Urinary bladder (tissue), 4 donors: ENCODE measurements around the gene DHPS. TPM values are rescaled to one million over a fixed set of nuclear protein-coding genes. Genes with fewer than 3 reads are reported as not detected.
"Not testable (repeated sequence)": the region's sequence is repeated elsewhere in the genome, so short reads cannot be mapped to it uniquely, and the experiment has no call there.

Source experiments
- DNase-seq: peaks from one replicate; pipeline ENCODE4 v3.0.0-alpha.2; 2015; ENCODE audit errors: extremely low spot score
- H3K27ac ChIP-seq: one replicate; pipeline ENCODE4 v1.5.1; 2013; ENCODE audit warnings: low read depth, mild to moderate bottlenecking, moderate library complexity
- H3K36me3 ChIP-seq: one replicate; pipeline ENCODE4 v1.6.1; 2013; ENCODE audit warnings: mild to moderate bottlenecking, moderate library complexity; ENCODE audit not compliant: insufficient read depth
- H3K4me1 ChIP-seq: one replicate; pipeline ENCODE4 v1.6.1; 2013; ENCODE audit warnings: mild to moderate bottlenecking, moderate library complexity; ENCODE audit not compliant: insufficient read depth
- H3K4me3 ChIP-seq: one replicate; pipeline ENCODE4 v1.5.1; 2013; ENCODE audit warnings: low read depth, low read length
- WGBS: extraction: QIAGEN DNeasy Blood & Tissue Kit; methylation state at CpG from one replicate; pipeline ENCODE4 v1.1.7; 2013; 5-methylcytosine and 5-hydroxymethylcytosine counted together
- polyA plus RNA-seq: library from polyadenylated mRNA; stranded (reverse); fragments of 200-250 nt; gene quantifications from one replicate; pipeline ENCODE4 v1.2.3, GENCODE V29; 2013
- total RNA-seq: library from RNA; depleted of rRNA; stranded (reverse); fragments of >200 nt; gene quantifications from one replicate; pipeline ENCODE4 v1.2.3, GENCODE V29; 2014
- donor health status: healthy with polysubstance abuse.
- donor health status: healthy.

Gene DHPS
- total and polyA plus RNA-seq, 2 donors, result 29.9 to 99.0 TPM

GRCh38 chr19:12715929-12716328 is 34.2 kb upstream of the DHPS start:
- Histone ChIP-seq H3K36me3 (peaks cover 5% of the 10 kb centered on the region), H3K4me1 (no peaks in the 10 kb centered on the region), H3K4me3 (no peak overlapping the region), H3K27ac (no peak overlapping the region)
- no peak for DNase-seq
- 95% methylated on average over 3 of the region's 3 CpGs for WGBS

DNA sequence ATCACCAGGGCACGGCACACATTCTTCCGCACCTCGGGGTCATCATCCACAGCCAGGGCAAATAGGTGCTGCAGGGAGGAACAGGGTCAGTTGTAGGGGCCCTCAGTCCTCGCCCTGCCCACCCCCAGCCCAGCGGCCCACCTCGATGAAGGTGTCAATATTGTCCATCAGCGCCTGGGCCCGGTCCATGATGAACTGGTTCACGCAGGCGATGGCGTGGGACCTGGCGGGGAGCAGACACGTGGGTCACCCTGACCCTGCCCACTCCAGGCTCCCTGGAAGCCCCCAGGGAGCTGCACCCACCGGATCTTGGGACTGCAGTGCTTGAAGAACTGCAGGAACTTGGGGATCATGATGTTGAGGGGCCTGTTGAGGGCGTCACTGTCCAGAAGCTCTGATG is 33.4 kb upstream of the DHPS start:
- no peak for DNase-seq
- H3K36me3 ChIP-seq, result peaks cover 10% of the 10 kb centered on the region
- 95% methylated on average over 15 of the region's 15 CpGs for WGBS
- no peak overlapping the region for H3K4me3 ChIP-seq
- H3K4me1 ChIP-seq, result no peaks in the 10 kb centered on the region
- no peak overlapping the region for H3K27ac ChIP-seq

GRCh38 chr19:12713304-12713703 is 31.6 kb upstream of the DHPS start:
- not testable (repeated sequence) for H3K36me3 ChIP-seq, H3K4me3 ChIP-seq, H3K27ac ChIP-seq, H3K4me1 ChIP-seq, DNase-seq
- WGBS, result 94% methylated on average over 9 of the region's 9 CpGs

GRCh38 chr19:12712077-12712476 is 30.4 kb upstream of the DHPS start:
- not testable (repeated sequence) for H3K27ac ChIP-seq, H3K4me1 ChIP-seq, H3K4me3 ChIP-seq, DNase-seq
- H3K36me3 ChIP-seq, result peaks cover 11% of the 10 kb centered on the region
- WGBS, result 41% methylated on average over 12 of the region's 14 CpGs

GRCh38 chr19:12711187-12711586 is 29.5 kb upstream of the DHPS start:
- no peak for DNase-seq
- Histone ChIP-seq H3K4me3 (no peak overlapping the region), H3K4me1 (no peaks in the 10 kb centered on the region), H3K27ac (no peak overlapping the region), H3K36me3 (peaks cover 13% of the 10 kb centered on the region)
- WGBS, result 95% methylated on average over 17 of the region's 17 CpGs

GRCh38 chr19:12708641-12709040 is 27.0 kb upstream of the DHPS start:
- no peak overlapping the region for H3K27ac ChIP-seq
- peaks cover 10% of the 10 kb centered on the region for H3K36me3 ChIP-seq
- WGBS, result 95% methylated on average over 8 of the region's 8 CpGs
- DNase-seq, result no peak
- H3K4me3 ChIP-seq, result no peak overlapping the region
- no peaks in the 10 kb centered on the region for H3K4me1 ChIP-seq

DNA sequence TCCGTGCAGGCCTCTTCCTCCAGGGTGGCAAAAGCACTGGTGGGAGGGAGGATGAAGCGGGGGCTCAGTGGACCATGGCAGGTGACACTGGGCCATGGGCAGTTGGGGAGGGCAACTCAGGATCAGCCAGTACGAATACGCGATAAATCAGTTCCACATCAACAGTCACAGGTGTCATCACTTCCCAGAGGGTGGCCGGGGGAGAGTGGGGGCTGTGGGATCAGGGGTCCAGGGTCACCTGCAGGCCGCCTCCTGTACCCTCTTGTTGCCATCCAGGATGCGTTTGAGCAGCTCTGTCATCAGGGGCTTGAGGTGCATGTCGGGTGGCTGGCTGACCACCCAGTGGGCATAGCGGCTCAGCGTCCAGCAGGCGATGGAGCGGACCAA is 24.6 kb upstream of the DHPS start:
- 92% methylated on average over 13 of the region's 13 CpGs for whole genome bisulfite sequencing
- DNase-seq, result no peak
- Histone ChIP-seq H3K27ac (no peak overlapping the region), H3K4me3 (no peak overlapping the region), H3K36me3 (peaks cover 18% of the 10 kb centered on the region), H3K4me1 (no peaks in the 10 kb centered on the region)

DNA sequence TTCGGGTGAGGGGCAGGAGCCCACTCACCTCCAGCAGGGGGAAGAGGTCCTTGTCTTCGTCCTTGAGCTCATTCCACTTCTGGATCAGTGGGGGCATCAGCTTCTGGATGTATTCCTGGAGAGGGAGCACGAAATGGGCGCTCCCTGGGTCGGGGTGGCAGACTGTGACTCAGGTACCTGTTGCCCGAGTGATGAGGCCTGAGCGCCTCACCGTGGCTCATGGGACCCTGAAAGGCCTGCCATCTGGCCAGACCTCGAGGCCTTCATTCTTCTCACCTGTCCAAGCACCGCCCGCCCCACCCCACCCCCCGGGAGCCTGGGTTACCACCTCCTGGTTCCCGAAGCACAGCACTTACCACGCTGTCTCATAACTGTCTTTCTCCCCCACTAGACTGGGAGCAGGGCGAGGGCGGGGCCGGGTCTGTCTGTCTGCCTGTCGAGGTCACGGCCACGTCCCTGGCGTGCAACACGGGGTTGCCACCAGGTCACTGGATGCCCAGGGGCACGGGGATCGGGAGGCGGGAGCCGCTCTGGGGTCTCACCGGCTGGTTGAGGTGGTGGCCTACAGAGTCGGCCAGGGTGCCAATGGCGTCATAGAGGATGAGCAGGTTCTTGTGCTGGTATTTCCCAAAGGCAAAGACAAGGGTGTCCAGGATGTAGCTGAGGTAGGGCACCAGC is 24.1 kb upstream of the DHPS start:
- DNase-seq, result no peak
- Histone ChIP-seq H3K27ac (no peak overlapping the region), H3K36me3 (peaks cover 18% of the 10 kb centered on the region), H3K4me3 (no peak overlapping the region), H3K4me1 (no peaks in the 10 kb centered on the region)
- 93% methylated on average over 29 of the region's 29 CpGs for WGBS

DNA sequence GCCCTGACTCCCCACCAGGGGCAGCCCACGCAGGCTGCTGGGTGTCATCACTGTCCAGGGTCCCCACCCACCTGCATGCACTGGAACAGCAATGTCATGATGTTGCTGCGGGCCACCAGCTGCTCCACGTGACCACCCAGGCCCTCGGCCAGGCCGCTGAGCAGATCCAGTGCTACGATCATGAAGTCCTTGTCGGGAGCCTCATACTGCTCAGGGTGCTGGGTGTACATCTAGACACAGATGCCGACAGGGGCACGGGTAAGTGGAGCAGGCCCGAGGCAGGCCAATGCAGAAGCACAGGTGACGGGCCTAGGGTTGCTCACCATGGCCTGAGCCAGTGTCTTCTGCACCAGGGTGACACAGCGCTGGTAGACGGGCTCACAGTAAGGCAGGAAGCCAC is 23.5 kb upstream of the DHPS start:
- H3K36me3 ChIP-seq, result peaks cover 14% of the 10 kb centered on the region
- no peak overlapping the region for H3K27ac ChIP-seq
- 94% methylated on average over 13 of the region's 13 CpGs for WGBS
- H3K4me1 ChIP-seq, result no peaks in the 10 kb centered on the region
- H3K4me3 ChIP-seq, result no peak overlapping the region
- no peak for DNase-seq

DNA sequence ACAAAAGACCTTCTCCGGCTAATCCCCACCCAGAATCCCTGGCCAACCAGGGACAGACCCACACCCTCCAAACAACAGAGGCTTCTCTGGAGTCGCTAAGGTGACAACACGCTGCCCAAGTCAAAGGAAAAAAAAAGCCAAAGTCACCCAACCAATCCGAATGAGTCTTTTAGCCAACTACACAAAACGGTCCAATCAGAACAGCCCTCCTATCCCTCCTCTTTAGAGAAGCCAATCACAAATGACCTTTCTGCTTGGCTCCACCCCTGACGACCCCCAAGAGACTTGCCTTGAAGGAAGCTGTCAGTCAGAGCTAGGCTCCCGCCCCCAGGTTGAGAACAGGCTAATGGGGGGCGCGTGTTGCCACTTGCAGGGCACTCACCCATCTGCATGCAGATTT is 21.4 kb upstream of the DHPS start:
- WGBS, result 58% methylated on average over 9 of the region's 9 CpGs

GRCh38 chr19:12701596-12702282 is 20.1 kb upstream of the DHPS start:
- WGBS, result 88% methylated on average over 33 of the region's 33 CpGs
- no peak for DNase-seq
- H3K36me3 ChIP-seq, result peaks cover 10% of the 10 kb centered on the region
- H3K4me1 ChIP-seq, result peaks cover 2% of the 10 kb centered on the region
- H3K4me3 ChIP-seq, result no peak overlapping the region
- H3K27ac ChIP-seq, result no peak overlapping the region

More for the DNA sequence above, 21.4 kb upstream of the DHPS start:
- no peaks in the 10 kb centered on the region for H3K4me1 ChIP-seq
- no peak overlapping the region for H3K4me3 ChIP-seq
- no peak overlapping the region for H3K27ac ChIP-seq
- H3K36me3 ChIP-seq, result peaks cover 13% of the 10 kb centered on the region
- DNase-seq, result no peak

DNA sequence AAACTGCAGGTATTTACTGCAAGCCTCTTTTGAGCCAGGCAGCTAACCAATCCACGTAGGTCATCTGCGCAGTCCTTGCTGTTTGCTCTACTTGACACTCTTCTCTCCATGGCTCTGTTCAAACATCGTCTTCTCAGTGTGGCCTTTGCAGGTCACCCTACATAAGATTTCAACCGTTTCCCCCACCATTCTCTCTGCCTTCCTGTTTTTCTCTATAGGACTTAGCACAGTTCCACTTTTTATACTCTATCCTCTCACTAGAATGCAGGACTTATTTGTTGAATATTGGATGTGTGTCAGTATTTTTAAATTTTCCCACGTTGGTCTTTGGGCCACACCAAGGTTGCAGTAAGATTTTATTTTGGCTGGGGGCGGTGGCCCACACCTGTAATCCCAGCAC is 16.5 kb upstream of the DHPS start:
- Histone ChIP-seq H3K36me3 (peaks cover 5% of the 10 kb centered on the region), H3K27ac (no peak overlapping the region), H3K4me3 (no peak overlapping the region), H3K4me1 (peaks cover 2% of the 10 kb centered on the region)
- WGBS, result 80% methylated on average over 6 of the region's 6 CpGs
- no peak for DNase-seq

DNA sequence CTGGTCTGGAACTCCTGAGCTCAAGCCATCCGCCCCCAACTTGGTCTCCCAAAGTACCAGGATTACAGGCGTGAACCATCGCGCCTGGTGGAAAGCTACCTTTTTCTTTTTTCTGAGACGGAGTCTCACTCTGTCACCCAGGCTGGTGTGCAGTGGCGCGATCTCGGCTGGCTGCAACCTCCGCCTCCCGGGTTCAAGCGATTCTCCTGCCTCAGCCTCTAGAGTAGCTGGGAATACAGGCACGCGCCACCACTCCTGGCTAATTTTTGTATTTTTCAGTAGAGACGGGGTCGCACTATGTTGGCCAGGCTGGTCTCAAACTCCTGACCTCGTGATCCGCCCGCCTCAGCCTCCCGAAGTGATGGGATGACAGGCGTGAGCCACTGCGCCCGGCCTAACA is 15.7 kb upstream of the DHPS start:
- WGBS, result 95% methylated on average over 22 of the region's 22 CpGs
- not testable (repeated sequence) for H3K4me3 ChIP-seq, DNase-seq, H3K36me3 ChIP-seq, H3K4me1 ChIP-seq, H3K27ac ChIP-seq
